Skeletal muscle cell (primary cell): ENCODE results near the gene PCIF1.
A peak's percentile ranks its signal among the peaks of the same experiment; 100 is the strongest.
"Not testable (repeated sequence)": the region's sequence is repeated elsewhere in the genome, so short reads cannot be mapped to it uniquely, and the experiment has no call there.

Source experiments
- DNase-seq: peaks from one replicate; pipeline ENCODE4 v3.0.0-alpha.2; 2010; ENCODE audit warnings: low read depth
- H3K4me3 ChIP-seq: 2 replicates; pipeline ENCODE4 v1.5.1; 2011; ENCODE audit warnings: low read depth, mild to moderate bottlenecking, control low read depth, low read length, moderate library complexity

PCIF1 gene

GRCh38 chr20:45981261-45981660 is 46.8 kb downstream of the PCIF1 start:
- DNase-seq, result no peak
- H3K4me3 ChIP-seq, result no peak overlapping the region

- no peak overlapping the region for H3K4me3 ChIP-seq
These were observed 48.8 kb downstream of the PCIF1 start for GRCh38 chr20:45983279-45983743.

GRCh38 chr20:45985573-45985972 is 51.1 kb downstream of the PCIF1 start:
- no peak overlapping the region for H3K4me3 ChIP-seq
- no peak for DNase-seq

More at GRCh38 chr20:45983279-45983743, 48.8 kb downstream of the PCIF1 start:
- no peak for DNase-seq

GRCh38 chr20:45987108-45987780 is 52.8 kb downstream of the PCIF1 start:
- no peak overlapping the region for H3K4me3 ChIP-seq
- no peak for DNase-seq

GRCh38 chr20:45988830-45989229 is 54.3 kb downstream of the PCIF1 start:
- not testable (repeated sequence) for DNase-seq

GRCh38 chr20:45991616-45992015 is 57.1 kb downstream of the PCIF1 start:
- no peak for DNase-seq
- no peak overlapping the region for H3K4me3 ChIP-seq

More at GRCh38 chr20:45988830-45989229, 54.3 kb downstream of the PCIF1 start:
- not testable (repeated sequence) for H3K4me3 ChIP-seq

DNA sequence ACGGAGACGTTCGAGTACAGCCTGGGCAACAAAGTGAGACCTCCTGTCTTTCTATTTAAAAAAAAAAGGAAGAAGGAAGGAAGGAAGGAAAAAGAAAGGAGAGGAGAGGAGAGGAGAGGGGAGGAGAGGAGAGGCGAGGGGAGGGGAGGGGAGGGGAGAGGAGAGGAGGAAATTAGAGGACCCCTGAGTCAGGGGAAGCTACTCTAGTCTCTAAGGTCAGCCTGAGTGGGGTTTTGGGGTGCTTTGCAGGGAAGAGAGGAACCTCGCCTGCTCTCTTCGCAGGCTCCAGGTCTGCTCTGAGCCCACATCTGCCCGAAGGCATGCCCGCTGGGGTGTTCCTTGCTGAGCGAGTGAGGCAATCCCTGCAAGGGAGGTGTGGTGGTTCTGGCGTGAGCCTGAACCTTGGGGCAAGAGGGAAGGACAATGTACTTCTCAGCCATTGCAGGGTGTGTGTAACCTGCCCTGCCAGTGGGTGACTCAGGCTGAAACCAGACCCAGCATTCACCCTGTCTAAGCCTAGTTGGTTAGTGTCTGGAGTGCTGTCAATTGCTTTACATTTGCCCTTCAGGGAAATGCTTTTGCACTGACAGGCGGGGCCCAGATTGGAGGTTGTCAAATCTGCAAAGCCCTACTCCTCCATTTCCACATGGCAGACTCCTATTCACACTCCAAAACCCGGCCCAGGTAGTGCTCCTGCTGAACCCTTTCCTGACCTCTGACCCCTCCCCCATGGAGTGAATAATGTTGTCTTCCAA is 58.9 kb downstream of the PCIF1 start:
- no peak overlapping the region for H3K4me3 ChIP-seq
- DNase-seq, result peak; percentile 42

- DNase-seq, result no peak
These were observed 60.4 kb downstream of the PCIF1 start for GRCh38 chr20:45994761-45995493.

GRCh38 chr20:45995495-45996097 is 61.1 kb downstream of the PCIF1 start:
- DNase-seq, H3K4me3 ChIP-seq: not testable (repeated sequence)

More at GRCh38 chr20:45994761-45995493, 60.4 kb downstream of the PCIF1 start:
- H3K4me3 ChIP-seq, result no peak overlapping the region

- H3K4me3 ChIP-seq, result no peak overlapping the region
- DNase-seq, result no peak
These were observed 62.7 kb downstream of the PCIF1 start for GRCh38 chr20:45997187-45997586.
